Measurements from ENCODE around the gene RGL2. TPM values are rescaled to one million over a fixed set of nuclear protein-coding genes. Genes with fewer than 3 reads are reported as not detected.

The RGL2 gene
- total and polyA plus RNA-seq, 10 donors: 73.3 to 212 (median 142) TPM

GRCh38 chr6:33249732-33250630 lies 48.8 kb downstream of the RGL2 start:
- TF ChIP-seq CTCF (IDR thresholded peaks at IDR 0.05 in 8 of 11, conservative IDR thresholded peaks at IDR 0.05 in 3 of 11) (no peak), POLR2AphosphoS5 (IDR thresholded peaks at IDR 0.05) (no peak), POLR2A (IDR thresholded peaks at IDR 0.05) (no peak)
- peak; percentile 78 for DNase-seq
- Histone ChIP-seq H3K4me3 (peak overlapping the region; percentile 36 to 73 (median 52)), H3K27ac (peak overlapping the region; percentile 89 to 93 (median 91)), H3K9me3 (no peaks in the 10 kb centered on the region), H3K27me3 (replicated peaks in 1 of 7) (peaks cover 0 to 13% (median 0%) of the 10 kb centered on the region in 7 donors), H3K4me1 (peaks cover 10 to 45% (median 29%) of the 10 kb centered on the region in 6 donors), H3K36me3 (peaks cover 0 to 29% (median 0%) of the 10 kb centered on the region in 6 donors)
- intact Hi-C loops (cut with DNase I; ENCODE audit: low total_unique reads): loop anchor here (2.0 kb wide), 1 partner anchor 89 kb away; no protein-coding TSS in a partner anchor
- WGBS, 5 donors: 17 to 22% (median 18%) methylated on average over 14 to 15 of the region's 15 CpGs

DNA sequence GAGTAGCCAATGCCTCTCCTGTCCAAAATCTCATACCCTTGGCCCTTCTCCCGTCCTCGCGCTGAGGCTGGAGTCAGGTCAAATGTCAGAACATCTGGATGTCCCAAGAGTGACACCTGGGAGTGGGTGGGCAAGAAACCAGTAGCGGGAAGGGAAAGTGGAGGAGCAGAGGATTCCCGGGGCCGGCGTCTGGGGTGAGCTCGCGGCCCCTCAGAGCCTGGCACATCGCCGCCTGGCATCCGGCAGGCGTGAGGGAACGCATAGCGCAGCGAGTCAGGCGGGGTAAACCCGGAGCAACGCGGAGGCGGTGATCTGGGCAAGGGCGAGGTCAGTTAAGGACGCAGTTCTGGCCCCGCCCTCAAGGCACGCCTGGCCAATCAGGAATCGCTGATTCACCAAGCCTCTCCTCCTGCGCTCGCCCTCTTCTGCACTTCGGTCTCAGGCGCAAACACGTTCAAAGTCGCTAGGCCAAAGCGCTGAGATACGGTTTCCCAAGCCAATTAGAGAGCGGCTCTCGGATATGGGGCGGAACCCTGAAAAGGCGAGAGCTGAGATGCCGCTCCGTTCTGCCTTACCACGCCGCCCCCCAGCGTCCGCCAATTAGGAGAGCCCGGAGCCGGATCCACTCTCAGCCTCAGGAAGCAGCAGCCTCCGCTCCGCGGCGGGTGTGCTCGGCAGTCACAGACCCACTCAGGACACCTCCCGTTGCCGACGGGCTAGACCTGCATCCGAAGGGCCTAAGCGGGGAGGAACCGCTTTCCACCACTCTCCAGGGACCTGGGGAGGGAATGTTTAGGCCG lies 49.6 kb downstream of the RGL2 start:
- TF ChIP-seq CTCF (IDR thresholded peaks at IDR 0.05 in 8 of 11, conservative IDR thresholded peaks at IDR 0.05 in 3 of 11) (peak in 7 of 11 experiments; percentile 10 to 58 (median 27)), POLR2A (IDR thresholded peaks at IDR 0.05) (peak; percentile 25 to 77 (median 71)), POLR2AphosphoS5 (IDR thresholded peaks at IDR 0.05) (peak; percentile 94 to 97 (median 96))

GRCh38 chr6:33248643-33248931 lies 50.2 kb downstream of the RGL2 start:
- TF ChIP-seq POLR2A (IDR thresholded peaks at IDR 0.05) (no peak), CTCF (IDR thresholded peaks at IDR 0.05 in 8 of 11, conservative IDR thresholded peaks at IDR 0.05 in 3 of 11) (peak in 4 of 11 experiments; percentile 19 to 54 (median 38)), POLR2AphosphoS5 (IDR thresholded peaks at IDR 0.05) (no peak)
- H3K27me3 ChIP-seq (replicated peaks in 1 of 7): peaks cover 0 to 16% (median 0%) of the 10 kb centered on the region in 7 donors
- intact Hi-C loops (cut with DNase I; ENCODE audit: low total_unique reads): loop anchor here (2.0 kb wide), 1 partner anchor 88 kb away; no protein-coding TSS in a partner anchor
- peak overlapping the region; percentile 33 to 73 (median 52) for H3K4me3 ChIP-seq
- no peaks in the 10 kb centered on the region for H3K9me3 ChIP-seq
- peak overlapping the region; percentile 89 to 93 (median 91) for H3K27ac ChIP-seq
- 0 to 1% (median 1%) methylated on average over 18 of the region's 18 CpGs for WGBS, 5 donors
- peaks cover 10 to 45% (median 29%) of the 10 kb centered on the region in 6 donors for H3K4me1 ChIP-seq
- H3K36me3 ChIP-seq: peaks cover 0 to 22% (median 0%) of the 10 kb centered on the region in 6 donors
- no peak for DNase-seq

More for the DNA sequence above, 49.6 kb downstream of the RGL2 start:
- Histone ChIP-seq H3K27ac (peak overlapping the region; percentile 89 to 93 (median 91)), H3K9me3 (no peaks in the 10 kb centered on the region), H3K4me3 (peak overlapping the region; percentile 36 to 73 (median 52)), H3K27me3 (replicated peaks in 1 of 7) (peaks cover 0 to 16% (median 0%) of the 10 kb centered on the region in 7 donors), H3K4me1 (peaks cover 10 to 45% (median 29%) of the 10 kb centered on the region in 6 donors), H3K36me3 (peaks cover 0 to 22% (median 0%) of the 10 kb centered on the region in 6 donors)
- intact Hi-C loops (cut with DNase I; ENCODE audit: low total_unique reads): loop anchor here (2.0 kb wide), 1 partner anchor 88 kb away; no protein-coding TSS in a partner anchor
- WGBS, 5 donors: 0 to 1% (median 0%) methylated on average over 33 to 58 of the region's 58 CpGs
- DNase-seq: peak; percentile 98

Measured in spleen (tissue), 11 donors.